ENCODE data around the gene AACS. TPM values are rescaled to one million over a fixed set of nuclear protein-coding genes. Genes with fewer than 3 reads are reported as not detected.
"Not testable (repeated sequence)": the region's sequence is repeated elsewhere in the genome, so short reads cannot be mapped to it uniquely, and the experiment has no call there.

AACS gene
- total RNA-seq, 2 experiments from 2014 or later: 10.2 to 24.6 TPM

GRCh38 chr12:125081427-125081826 lies 16.2 kb downstream of the AACS start:
- H2AFZ ChIP-seq (ENCODE audit: low read length): peak overlapping the region; percentile 48; the same call in 1 of the 2 replicates
- DNase-seq (ENCODE audit: low spot score): peak; percentile 56
- peaks cover 13% of the 10 kb centered on the region for H3K4me1 ChIP-seq (ENCODE audit: insufficient read depth, low read length, poor library complexity, severe bottlenecking)
- H3K9me2 ChIP-seq (ENCODE audit: insufficient read depth, low read length): no peaks in the 10 kb centered on the region
- no peaks in the 10 kb centered on the region for H3K9me3 ChIP-seq (ENCODE audit: low read length)
- no TSS peak for BruUV-seq (replicated peaks)
- H3K27ac ChIP-seq (ENCODE audit: low read depth, low read length, poor library complexity, severe bottlenecking): peak overlapping the region; percentile 46
- H3K4me2 ChIP-seq (ENCODE audit: low read length): peak overlapping the region; percentile 52
- TF ChIP-seq CTCF (conservative IDR thresholded peaks at IDR 0.05; ENCODE audit: low read length): no peak
- no peak for TF ChIP-seq EZH2phosphoT487 (IDR thresholded peaks at IDR 0.05; ENCODE audit: borderline replicate concordance, low read depth, low read length)
- intact Hi-C loops (cut with micrococcal nuclease; ENCODE audit: unreplicated experiment): no loop called here
- POLR2A ChIA-PET: interaction anchor here (0.5 to 1.4 kb wide), 4 partner anchors 13 to 1020 kb away, joined by 3 to 5 read pairs (median 3); no protein-coding TSS in a partner anchor
- peaks cover 11% of the 10 kb centered on the region; the same call in 1 of the 2 replicates for H3K36me3 ChIP-seq (ENCODE audit: insufficient read depth, low read length)
- no peaks in the 10 kb centered on the region for H4K20me1 ChIP-seq (ENCODE audit: insufficient read depth, low read length)
- CTCF ChIA-PET (ENCODE audit: unreplicated experiment): no interaction called here
- H3K79me2 ChIP-seq (ENCODE audit: insufficient read depth, low read depth, low read length): no peaks in the 10 kb centered on the region
- H3K4me3 ChIP-seq (ENCODE audit: low read depth, low read length, poor library complexity, severe bottlenecking): no peak overlapping the region

GRCh38 chr12:125083072-125083471 lies 17.8 kb downstream of the AACS start:
- CTCF ChIA-PET (ENCODE audit: unreplicated experiment): no interaction called here
- TF ChIP-seq CTCF (conservative IDR thresholded peaks at IDR 0.05; ENCODE audit: low read length) (no peak), EZH2phosphoT487 (IDR thresholded peaks at IDR 0.05; ENCODE audit: borderline replicate concordance, low read depth, low read length) (no peak)

GRCh38 chr12:125088199-125088598 lies 23.0 kb downstream of the AACS start:
- H3K4me3 ChIP-seq (ENCODE audit: low read depth, low read length, poor library complexity, severe bottlenecking); DNase-seq (ENCODE audit: low spot score); POLR2A ChIA-PET; H3K36me3 ChIP-seq (ENCODE audit: insufficient read depth, low read length); H4K20me1 ChIP-seq (ENCODE audit: insufficient read depth, low read length); BruUV-seq (replicated peaks); intact Hi-C loops (cut with micrococcal nuclease; ENCODE audit: unreplicated experiment); H3K9me2 ChIP-seq (ENCODE audit: insufficient read depth, low read length); H2AFZ ChIP-seq (ENCODE audit: low read length); CTCF ChIA-PET (ENCODE audit: unreplicated experiment); H3K79me2 ChIP-seq (ENCODE audit: insufficient read depth, low read depth, low read length); H3K4me1 ChIP-seq (ENCODE audit: insufficient read depth, low read length, poor library complexity, severe bottlenecking); H3K27ac ChIP-seq (ENCODE audit: low read depth, low read length, poor library complexity, severe bottlenecking); H3K9me3 ChIP-seq (ENCODE audit: low read length); H3K4me2 ChIP-seq (ENCODE audit: low read length): not testable (repeated sequence)

More at GRCh38 chr12:125083072-125083471, 17.8 kb downstream of the AACS start:
- no peaks in the 10 kb centered on the region for H3K9me2 ChIP-seq (ENCODE audit: insufficient read depth, low read length)
- POLR2A ChIA-PET: interaction anchor here (0.6 kb wide), 1 partner anchor 28 kb away, joined by 3 read pairs; no protein-coding TSS in a partner anchor
- intact Hi-C loops (cut with micrococcal nuclease; ENCODE audit: unreplicated experiment): no loop called here
- peaks cover 13% of the 10 kb centered on the region for H3K4me1 ChIP-seq (ENCODE audit: insufficient read depth, low read length, poor library complexity, severe bottlenecking)
- no peaks in the 10 kb centered on the region for H3K9me3 ChIP-seq (ENCODE audit: low read length)
- H3K27ac ChIP-seq (ENCODE audit: low read depth, low read length, poor library complexity, severe bottlenecking): no peak overlapping the region
- no peak for DNase-seq (ENCODE audit: low spot score)
- H3K36me3 ChIP-seq (ENCODE audit: insufficient read depth, low read length): peaks cover 8% of the 10 kb centered on the region; the same call in 1 of the 2 replicates
- H2AFZ ChIP-seq (ENCODE audit: low read length): no peak overlapping the region
- no peaks in the 10 kb centered on the region for H4K20me1 ChIP-seq (ENCODE audit: insufficient read depth, low read length)
- no peak overlapping the region for H3K4me3 ChIP-seq (ENCODE audit: low read depth, low read length, poor library complexity, severe bottlenecking)
- no peak overlapping the region for H3K4me2 ChIP-seq (ENCODE audit: low read length)
- no TSS peak for BruUV-seq (replicated peaks)
- no peaks in the 10 kb centered on the region for H3K79me2 ChIP-seq (ENCODE audit: insufficient read depth, low read depth, low read length)
